GM12878 (cell line): ENCODE measurements around the gene PLXNA4. TPM values are rescaled to one million over a fixed set of nuclear protein-coding genes. Genes with fewer than 3 reads are reported as not detected.

Source experiments
- ATAC-seq: fragments of 200-7000 bp; cut with Tn5 transposase; 3 replicates; pipeline ENCODE4 v1.9.1; 2020; ENCODE audit warnings: mild to moderate bottlenecking, moderate library complexity
- BruUV-seq: library from RNA; stranded (reverse); fragments of 400-500 nt; replicated peaks from 2 replicates; lab custom pipeline; 2021; lab: Mats Ljungman, UMichigan
- CTCF ChIA-PET: fragments of 300-600 bp; sonication (Branson Sonifier 250); formaldehyde crosslinking; extraction: SDS; loops from one replicate; lab custom pipeline; 2021; ENCODE audit warnings: inconsistent platforms; lab: Yijun Ruan, JAX
- POLR2A ChIA-PET: fragments of 350-600 bp; formaldehyde crosslinking; extraction: SDS; loops from one replicate; lab custom pipeline; 2021; ENCODE audit warnings: inconsistent platforms; lab: Charles Lee
- RAD21 ChIA-PET: fragments of 300-600 bp; sonication (Branson Sonifier 250); formaldehyde crosslinking; loops from one replicate; lab custom pipeline; 2023; ENCODE audit warnings: antibody characterized with exemption; ENCODE audit not compliant: unreplicated experiment; lab: Charles Lee
- SMC1A ChIA-PET: fragments of 300-600 bp; sonication (Branson Sonifier 250); formaldehyde crosslinking; loops from one replicate; lab custom pipeline; 2023; ENCODE audit not compliant: unreplicated experiment, uncharacterized antibody; lab: Charles Lee
- DNase-seq: peaks from one replicate; pipeline ENCODE4 v3.0.0-alpha.2; 2011; ENCODE audit warnings: low read depth, low spot score
- FAIRE-seq: peaks from 3 replicates; lab custom pipeline; 2011; peaks lifted over from hg19 to GRCh38; lab: Jason Lieb, UNC
- H2AFZ ChIP-seq: 2 replicates; pipeline ENCODE4 v1.6.0; 2011; ENCODE audit warnings: low read depth, low read length, control low read depth; ENCODE audit not compliant: control insufficient read depth
- H3K27ac ChIP-seq: 2 replicates; pipeline ENCODE4 v1.5.1; 2011; ENCODE audit warnings: control low read depth; ENCODE audit not compliant: control insufficient read depth, insufficient read depth
- H3K27me3 ChIP-seq, 2 experiments: replicated peaks in 1 of 2; 2 replicates each; pipeline versions ENCODE4 v1.6.0 to v1.6.1; 2011; ENCODE audit warnings: low read length in 1 of 2; ENCODE audit not compliant: control insufficient read depth in 2 of 2, insufficient read depth in 2 of 2
- H3K36me3 ChIP-seq, 2 experiments: 2 replicates each; pipeline ENCODE4 v1.5.1; 2011; ENCODE audit warnings: low read length in 1 of 2; ENCODE audit not compliant: control insufficient read depth in 2 of 2, insufficient read depth in 2 of 2
- H3K4me1 ChIP-seq: 2 replicates; pipeline ENCODE4 v1.6.1; 2011; ENCODE audit warnings: mild to moderate bottlenecking, low read length, moderate library complexity, mixed read lengths; ENCODE audit not compliant: control insufficient read depth, insufficient read depth
- H3K4me2 ChIP-seq: 2 replicates; pipeline ENCODE4 v1.6.0; 2011; ENCODE audit warnings: control low read depth; ENCODE audit not compliant: control insufficient read depth, insufficient read depth
- H3K4me3 ChIP-seq: fragments of 200-600 bp; sonication (generic); 2 replicates; pipeline ENCODE4 v1.5.1; 2016
- H3K79me2 ChIP-seq: 2 replicates; pipeline ENCODE4 v1.6.0; 2011; ENCODE audit warnings: low read length; ENCODE audit not compliant: control insufficient read depth, insufficient read depth
- H3K9ac ChIP-seq: 2 replicates; pipeline ENCODE4 v1.8.0; 2011; ENCODE audit warnings: low read length, control low read depth, mixed read lengths; ENCODE audit not compliant: control insufficient read depth, insufficient read depth
- H3K9me3 ChIP-seq: replicated peaks from 3 replicates; pipeline ENCODE4 v1.5.1; 2011; ENCODE audit warnings: mild to moderate bottlenecking, low read length; ENCODE audit not compliant: control insufficient read depth, insufficient read depth
- H4K20me1 ChIP-seq: 2 replicates; pipeline ENCODE4 v1.6.0; 2011; ENCODE audit not compliant: control insufficient read depth, insufficient read depth
- EGR1 ChIP-seq, 2 experiments: IDR thresholded peaks; 1 replicate in 1 of 2; 2 replicates in 1 of 2; pipeline ENCODE4 v1.6.1; 2011 to 2012; ENCODE audit warnings: low read depth in 2 of 2, low read length in 2 of 2, borderline replicate concordance in 1 of 2, mild to moderate bottlenecking in 1 of 2, moderate library complexity in 1 of 2
- HCFC1 ChIP-seq: fragments of 150-350 bp; IDR thresholded peaks from 2 replicates; pipeline ENCODE4 v1.6.1; 2014; ENCODE audit warnings: low read length
- LARP7 ChIP-seq: fragments of 450-650 bp; IDR thresholded peaks from 2 replicates; pipeline ENCODE4 v1.6.1; 2017; ENCODE audit warnings: mild to moderate bottlenecking
- MAX ChIP-seq: IDR thresholded peaks from 2 replicates; pipeline ENCODE4 v1.6.1; 2012; ENCODE audit warnings: low read depth, low read length, improper control_type of control experiment
- MEF2A ChIP-seq: IDR thresholded peaks from 2 replicates; pipeline ENCODE4 v1.6.1; 2011; ENCODE audit warnings: low read depth, mild to moderate bottlenecking, low read length, moderate library complexity; ENCODE audit not compliant: insufficient read depth
- NR2F1 ChIP-seq: fragments of 450-650 bp; conservative IDR thresholded peaks from 2 replicates; pipeline ENCODE4 v1.6.1; 2017; ENCODE audit warnings: mild to moderate bottlenecking
- POLR2AphosphoS5 ChIP-seq: IDR thresholded peaks from 2 replicates; pipeline ENCODE4 v1.6.1; 2011; ENCODE audit warnings: mild to moderate bottlenecking, low read length, inconsistent platforms
- POU2F2 ChIP-seq: IDR thresholded peaks from 3 replicates; pipeline ENCODE4 v1.6.1; 2011; ENCODE audit warnings: low read depth, mild to moderate bottlenecking, low read length, borderline replicate concordance
- SP1 ChIP-seq: IDR thresholded peaks from one replicate; pipeline ENCODE4 v1.6.1; 2011; ENCODE audit warnings: low read depth, low read length
- WRNIP1 ChIP-seq: IDR thresholded peaks from 2 replicates; pipeline ENCODE4 v1.6.1; 2011; ENCODE audit warnings: low read depth, low read length, improper control_type of control experiment, borderline replicate concordance
- WGBS: methylation state at CpG from one replicate; pipeline ENCODE4 v1.1.6; 2016; ENCODE audit warnings: low lambda C conversion rate; ENCODE audit not compliant: insufficient replicate concordance, insufficient coverage; ENCODE audit errors: missing lambda C conversion rate; 5-methylcytosine and 5-hydroxymethylcytosine counted together
- in situ Hi-C: fragments of 300-500 bp; cut with MboI; formaldehyde crosslinking; loops from 9 replicates; pipeline ENCODE4 v1.14.3; 2018; ENCODE audit warnings: mixed read lengths
- intact Hi-C: fragments of 100-400 bp; cut with micrococcal nuclease; formaldehyde crosslinking; loops from one replicate; pipeline ENCODE4 v1.14.2; 2022; ENCODE audit not compliant: unreplicated experiment
- polyA plus RNA-seq, 11 experiments: library from polyadenylated mRNA; depleted of rRNA in 4 of 11; unstranded in 6 of 11; stranded (reverse) in 5 of 11; fragments of >200 nt; fragmentation: Nextera tagmentation in 4 of 11; fragmentation: Illumina TruSeq in 1 of 11; extraction: Ambion mirVana in 4 of 11; extraction: Trizol in 1 of 11; gene quantifications; 1 replicate in 1 of 11; 2 replicates in 10 of 11; pipeline versions ENCODE4 v1.2.1 to v1.2.3, GENCODE V29; 2011 to 2016; ENCODE audit warnings: inconsistent platforms in 2 of 11, missing spikeins in 2 of 11, low read depth in 1 of 11
- total RNA-seq, 4 experiments: library from RNA; depleted of rRNA in 3 of 4; stranded (reverse); fragments of >200 nt in 3 of 4; fragmentation: Illumina TruSeq in 1 of 4; extraction: Trizol in 1 of 4; gene quantifications; 2 replicates each; pipeline versions ENCODE4 v1.2.1 to v1.2.3, GENCODE V29; 2013 to 2021
- TF ChIP-seq, protein P1 (sequence below): fragments of 450-650 bp; IDR thresholded peaks from 2 replicates; pipeline ENCODE4 v1.6.1; 2017; ENCODE audit warnings: mild to moderate bottlenecking, low read depth, inconsistent platforms; ENCODE audit not compliant: poor library complexity, severe bottlenecking
- TF ChIP-seq, protein P2 (sequence below), 3 experiments: IDR thresholded peaks in 2 of 3; conservative IDR thresholded peaks in 1 of 3; 2 replicates each; pipeline ENCODE4 v1.5.1; 2011; ENCODE audit warnings: low read depth in 3 of 3, low read length in 3 of 3, mild to moderate bottlenecking in 3 of 3, control low read depth in 2 of 3, moderate library complexity in 2 of 3, inconsistent platforms in 1 of 3, mixed read lengths in 1 of 3; ENCODE audit not compliant: control insufficient read depth in 2 of 3, insufficient read depth in 1 of 3; ENCODE audit errors: extremely low read depth in 1 of 3

The PLXNA4 gene
- total and polyA plus RNA-seq, 10 of the 15 experiments (the other 5 are each of a cell fraction or from before 2014, with no cell fraction given), result 0.03 TPM; not detected in 9

GRCh38 chr7:132501956-132502355, 74.3 kb downstream of the PLXNA4 start:
- ChIA-PET RAD21 (no interaction called here), SMC1A (no interaction called here), CTCF (no interaction called here), POLR2A (no interaction called here)
- FAIRE-seq (no peak), DNase-seq (no peak), ATAC-seq (no peak)
- Histone ChIP-seq H3K9ac (no peak overlapping the region), H2AFZ (no peak overlapping the region), H3K4me3 (no peak overlapping the region), H3K27ac (no peak overlapping the region), H3K4me1 (no peaks in the 10 kb centered on the region), H3K4me2 (no peak overlapping the region), H3K79me2 (no peaks in the 10 kb centered on the region), H3K27me3 (no peaks in the 10 kb centered on the region; a peak in 3 of 4 replicates), H4K20me1 (no peaks in the 10 kb centered on the region), H3K36me3 (no peaks in the 10 kb centered on the region), H3K9me3 (no peaks in the 10 kb centered on the region)
- WGBS, result 23% methylated on average over 7 of the region's 7 CpGs
- intact Hi-C loops (no loop called here), in situ Hi-C loops (no loop called here)
- BruUV-seq, result no TSS peak
- TF ChIP-seq POLR2AphosphoS5 (no peak), EGR1 (IDR thresholded peaks at IDR 0.05; ENCODE audit: borderline replicate concordance in 1 of 2, low read depth in 2 of 2, low read length in 2 of 2) (no peak)

GRCh38 chr7:132500727-132501440, 75.4 kb downstream of the PLXNA4 start:
- Histone ChIP-seq H3K4me3 (no peak overlapping the region), H3K27ac (no peak overlapping the region), H4K20me1 (no peaks in the 10 kb centered on the region), H3K9ac (no peak overlapping the region), H3K4me1 (no peaks in the 10 kb centered on the region), H3K79me2 (no peaks in the 10 kb centered on the region), H3K36me3 (no peaks in the 10 kb centered on the region), H3K4me2 (no peak overlapping the region), H2AFZ (no peak overlapping the region), H3K9me3 (no peaks in the 10 kb centered on the region), H3K27me3 (no peaks in the 10 kb centered on the region; a peak in 3 of 4 replicates)
- SMC1A ChIA-PET, result no interaction called here
- RAD21 ChIA-PET, result no interaction called here
- TF ChIP-seq WRNIP1, result no peak
- no peak for TF ChIP-seq POU2F2
- no peak for TF ChIP-seq MEF2A
- TF ChIP-seq HCFC1, result no peak
- no peak for TF ChIP-seq LARP7
- no peak for TF ChIP-seq NR2F1
- no peak for TF ChIP-seq SP1
- TF ChIP-seq, protein P1, sequence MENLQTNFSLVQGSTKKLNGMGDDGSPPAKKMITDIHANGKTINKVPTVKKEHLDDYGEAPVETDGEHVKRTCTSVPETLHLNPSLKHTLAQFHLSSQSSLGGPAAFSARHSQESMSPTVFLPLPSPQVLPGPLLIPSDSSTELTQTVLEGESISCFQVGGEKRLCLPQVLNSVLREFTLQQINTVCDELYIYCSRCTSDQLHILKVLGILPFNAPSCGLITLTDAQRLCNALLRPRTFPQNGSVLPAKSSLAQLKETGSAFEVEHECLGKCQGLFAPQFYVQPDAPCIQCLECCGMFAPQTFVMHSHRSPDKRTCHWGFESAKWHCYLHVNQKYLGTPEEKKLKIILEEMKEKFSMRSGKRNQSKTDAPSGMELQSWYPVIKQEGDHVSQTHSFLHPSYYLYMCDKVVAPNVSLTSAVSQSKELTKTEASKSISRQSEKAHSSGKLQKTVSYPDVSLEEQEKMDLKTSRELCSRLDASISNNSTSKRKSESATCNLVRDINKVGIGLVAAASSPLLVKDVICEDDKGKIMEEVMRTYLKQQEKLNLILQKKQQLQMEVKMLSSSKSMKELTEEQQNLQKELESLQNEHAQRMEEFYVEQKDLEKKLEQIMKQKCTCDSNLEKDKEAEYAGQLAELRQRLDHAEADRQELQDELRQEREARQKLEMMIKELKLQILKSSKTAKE, result no peak
- no peak for TF ChIP-seq MAX
- TF ChIP-seq, protein P2, sequence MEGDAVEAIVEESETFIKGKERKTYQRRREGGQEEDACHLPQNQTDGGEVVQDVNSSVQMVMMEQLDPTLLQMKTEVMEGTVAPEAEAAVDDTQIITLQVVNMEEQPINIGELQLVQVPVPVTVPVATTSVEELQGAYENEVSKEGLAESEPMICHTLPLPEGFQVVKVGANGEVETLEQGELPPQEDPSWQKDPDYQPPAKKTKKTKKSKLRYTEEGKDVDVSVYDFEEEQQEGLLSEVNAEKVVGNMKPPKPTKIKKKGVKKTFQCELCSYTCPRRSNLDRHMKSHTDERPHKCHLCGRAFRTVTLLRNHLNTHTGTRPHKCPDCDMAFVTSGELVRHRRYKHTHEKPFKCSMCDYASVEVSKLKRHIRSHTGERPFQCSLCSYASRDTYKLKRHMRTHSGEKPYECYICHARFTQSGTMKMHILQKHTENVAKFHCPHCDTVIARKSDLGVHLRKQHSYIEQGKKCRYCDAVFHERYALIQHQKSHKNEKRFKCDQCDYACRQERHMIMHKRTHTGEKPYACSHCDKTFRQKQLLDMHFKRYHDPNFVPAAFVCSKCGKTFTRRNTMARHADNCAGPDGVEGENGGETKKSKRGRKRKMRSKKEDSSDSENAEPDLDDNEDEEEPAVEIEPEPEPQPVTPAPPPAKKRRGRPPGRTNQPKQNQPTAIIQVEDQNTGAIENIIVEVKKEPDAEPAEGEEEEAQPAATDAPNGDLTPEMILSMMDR (IDR thresholded peaks at IDR 0.05 in 2 of 3, conservative IDR thresholded peaks at IDR 0.05 in 1 of 3; ENCODE audit: control insufficient read depth in 2 of 3, extremely low read depth in 1 of 3, insufficient read depth in 1 of 3, low read depth in 3 of 3, low read length in 3 of 3), result no peak
- ATAC-seq, result no peak
- POLR2A ChIA-PET, result no interaction called here
- FAIRE-seq, result no peak
- no TSS peak for BruUV-seq
- CTCF ChIA-PET, result no interaction called here
- DNase-seq, result no peak
- WGBS, result 38% methylated on average over 10 of the region's 10 CpGs
- intact Hi-C loops (no loop called here), in situ Hi-C loops (no loop called here)
